ENCODE data around the gene ENTPD1.
"Not testable (repeated sequence)": the region's sequence is repeated elsewhere in the genome, so short reads cannot be mapped to it uniquely, and the experiment has no call there.

ENTPD1 gene

GRCh38 chr10:95796504-95796903 lies 40.5 kb downstream of the ENTPD1 start:
- DNase-seq, result no peak

GRCh38 chr10:95798096-95798855 lies 42.3 kb downstream of the ENTPD1 start:
- DNase-seq, result no peak

DNA sequence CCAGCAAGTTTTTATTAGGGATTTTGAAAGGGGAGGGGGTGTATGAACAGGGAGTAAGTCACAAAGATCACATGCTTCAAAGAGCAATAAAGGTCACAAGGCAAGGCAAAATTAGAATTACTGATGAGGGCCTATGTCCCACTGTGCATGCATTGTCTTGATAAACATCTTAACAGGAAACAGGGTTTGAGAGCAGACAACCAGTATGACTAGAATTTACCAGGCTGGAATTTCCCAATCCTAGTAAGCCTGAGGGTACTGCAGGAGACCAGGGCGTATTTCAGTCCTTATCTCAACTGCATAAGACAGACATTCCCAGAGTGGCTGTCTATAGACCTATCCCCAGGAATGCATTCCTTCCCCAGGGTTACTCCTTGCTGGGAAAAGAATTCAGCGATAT lies 44.3 kb downstream of the ENTPD1 start:
- not testable (repeated sequence) for DNase-seq

- DNase-seq, result not testable (repeated sequence)
Measured at GRCh38 chr10:95806687-95807380, 50.9 kb downstream of the ENTPD1 start.

- not testable (repeated sequence) for DNase-seq
Measured at GRCh38 chr10:95808705-95809308, 52.8 kb downstream of the ENTPD1 start.

GRCh38 chr10:95809370-95810197 lies 53.6 kb downstream of the ENTPD1 start:
- no peak for DNase-seq

DNA sequence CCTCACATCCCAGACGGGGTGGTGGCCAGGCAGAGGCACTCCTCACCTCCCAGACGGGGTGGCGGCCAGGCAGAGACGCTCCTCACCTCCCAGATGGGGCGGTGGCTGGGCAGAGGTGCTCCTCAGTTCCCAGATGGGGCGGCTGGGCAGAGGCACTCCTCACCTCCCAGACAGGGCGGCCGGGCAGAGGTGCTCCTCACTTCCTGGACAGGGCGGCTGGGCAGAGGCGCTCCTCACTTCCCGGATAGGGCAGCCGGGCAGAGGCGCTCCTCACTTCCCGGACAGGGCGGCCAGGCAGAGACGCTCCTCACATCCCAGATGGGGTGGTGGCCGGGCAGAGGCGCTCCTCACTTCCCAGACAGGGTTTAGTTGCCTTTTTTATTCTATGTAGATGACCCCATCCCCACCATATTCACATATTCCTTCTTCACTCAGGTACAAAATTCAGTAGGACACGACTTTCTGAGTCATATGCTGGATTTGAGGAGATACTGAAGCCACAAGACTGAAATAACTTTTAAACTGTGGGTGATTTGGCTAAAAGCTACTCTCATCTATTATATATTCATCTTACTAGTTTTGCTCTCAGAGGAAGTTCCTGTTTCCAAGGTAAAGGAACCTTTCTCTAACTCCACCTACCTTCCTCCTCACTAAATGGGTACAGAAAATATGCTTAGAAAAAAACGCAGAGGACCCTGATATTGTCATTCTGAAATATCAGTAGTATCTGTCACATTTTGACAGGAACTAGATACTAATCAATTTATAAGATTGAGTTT lies 54.4 kb downstream of the ENTPD1 start:
- no peak for DNase-seq

DNA sequence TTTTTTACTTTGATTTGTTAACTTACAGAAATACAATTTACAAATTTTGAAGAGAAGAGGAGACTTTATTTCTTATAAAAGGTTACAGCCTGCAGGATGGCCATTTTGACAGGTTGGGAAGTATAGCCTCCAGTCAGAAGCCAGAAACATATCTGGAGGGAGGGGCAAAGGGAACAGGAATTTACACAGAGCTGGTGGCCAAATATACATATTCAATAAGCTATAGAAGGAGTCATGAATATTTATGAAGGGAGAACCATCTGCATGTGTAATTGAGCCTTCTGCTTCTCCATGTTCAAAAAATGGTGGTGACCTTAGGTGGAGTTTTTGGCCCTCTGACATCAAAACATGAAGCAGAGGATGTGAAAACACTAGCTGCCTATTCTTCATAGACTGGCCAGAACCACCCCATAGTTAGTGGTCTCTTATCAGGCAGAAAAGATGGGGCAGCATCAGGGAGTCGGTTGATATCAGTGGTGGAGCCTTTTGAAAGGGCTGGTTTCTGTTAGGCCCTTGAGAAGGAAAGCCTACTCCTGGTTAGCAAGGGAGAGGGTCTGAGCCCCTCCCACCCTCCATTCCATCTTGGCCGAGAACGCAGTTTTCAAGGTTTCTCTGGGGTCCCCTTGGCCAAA lies 57.2 kb downstream of the ENTPD1 start:
- DNase-seq, result no peak

DNA sequence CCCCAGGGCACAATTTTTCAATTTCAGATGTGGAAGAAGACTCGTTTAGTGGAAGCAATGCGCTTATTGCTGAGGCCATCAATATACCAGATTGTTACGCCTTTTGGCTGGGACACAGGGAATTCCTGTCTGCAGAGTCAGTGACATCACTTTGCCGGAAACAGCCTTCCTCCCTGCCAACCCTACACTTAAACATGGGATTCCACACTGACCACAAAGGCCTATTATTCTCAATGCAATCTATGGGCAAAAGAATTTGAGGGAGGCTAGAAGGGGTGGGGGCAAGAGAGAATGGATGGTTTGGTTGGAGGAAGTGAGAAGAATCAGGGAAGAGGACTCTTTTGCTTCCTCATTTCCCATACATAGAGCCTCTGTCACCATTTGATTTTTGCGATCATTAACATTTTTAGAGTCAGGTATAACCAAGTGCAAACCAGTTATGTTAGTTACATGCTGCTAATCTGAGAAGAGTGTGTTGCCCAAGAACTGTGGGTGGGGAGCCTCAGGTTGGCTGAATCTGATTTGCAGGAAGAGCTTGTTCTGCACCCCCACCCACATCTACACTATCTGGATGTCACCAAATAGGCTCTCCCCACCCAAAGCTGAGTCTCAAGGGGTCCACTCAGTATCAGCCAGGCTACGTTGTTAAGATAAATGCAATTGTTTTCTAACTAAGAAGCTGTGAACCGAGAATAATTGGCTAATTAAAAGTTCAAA lies 58.2 kb downstream of the ENTPD1 start:
- DNase-seq, result peak in 2 of 14 donors; percentile 9

DNA sequence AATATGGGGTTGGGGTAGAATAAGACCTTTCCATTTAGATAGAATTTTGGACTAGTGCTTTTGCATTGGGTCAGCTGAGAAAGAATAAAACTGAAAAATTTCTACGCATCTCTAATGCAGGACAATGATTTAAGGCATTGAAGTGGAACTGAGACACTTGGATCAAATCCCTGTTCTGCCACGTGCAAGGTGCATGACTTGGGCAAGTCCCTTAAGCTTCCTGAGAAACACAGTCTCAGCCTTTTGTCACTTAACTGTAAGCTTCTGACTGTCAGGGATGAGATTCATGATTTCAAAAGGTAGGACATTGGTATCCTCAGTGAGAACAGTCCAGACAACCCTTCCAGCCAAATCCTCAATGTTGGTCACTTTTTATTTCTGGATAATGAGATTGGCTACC lies 59.2 kb downstream of the ENTPD1 start:
- no peak for DNase-seq

- DNase-seq, result no peak
Measured at GRCh38 chr10:95815701-95816240, 59.8 kb downstream of the ENTPD1 start.

DNA sequence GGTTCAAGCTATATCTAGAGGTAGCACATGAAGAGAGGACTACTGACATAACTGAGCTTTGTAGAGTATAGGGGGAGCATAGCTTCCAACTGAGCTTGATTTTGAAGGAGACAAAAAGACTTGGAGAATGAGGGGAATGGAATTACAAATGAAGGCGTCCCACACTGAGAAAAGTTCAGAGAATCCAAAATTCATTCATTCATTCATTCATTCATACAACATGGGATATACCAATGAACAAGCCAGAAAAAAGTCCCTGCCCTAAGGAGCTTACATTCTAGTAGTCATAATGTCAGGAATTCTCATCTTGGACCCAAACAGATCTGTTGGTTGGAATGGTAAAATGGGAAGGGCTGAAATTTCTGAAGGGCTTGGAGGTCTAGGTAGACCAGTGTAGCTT lies 62.0 kb downstream of the ENTPD1 start:
- DNase-seq, result no peak

- DNase-seq, result no peak
Measured at GRCh38 chr10:95818668-95819067, 62.7 kb downstream of the ENTPD1 start.

DNA sequence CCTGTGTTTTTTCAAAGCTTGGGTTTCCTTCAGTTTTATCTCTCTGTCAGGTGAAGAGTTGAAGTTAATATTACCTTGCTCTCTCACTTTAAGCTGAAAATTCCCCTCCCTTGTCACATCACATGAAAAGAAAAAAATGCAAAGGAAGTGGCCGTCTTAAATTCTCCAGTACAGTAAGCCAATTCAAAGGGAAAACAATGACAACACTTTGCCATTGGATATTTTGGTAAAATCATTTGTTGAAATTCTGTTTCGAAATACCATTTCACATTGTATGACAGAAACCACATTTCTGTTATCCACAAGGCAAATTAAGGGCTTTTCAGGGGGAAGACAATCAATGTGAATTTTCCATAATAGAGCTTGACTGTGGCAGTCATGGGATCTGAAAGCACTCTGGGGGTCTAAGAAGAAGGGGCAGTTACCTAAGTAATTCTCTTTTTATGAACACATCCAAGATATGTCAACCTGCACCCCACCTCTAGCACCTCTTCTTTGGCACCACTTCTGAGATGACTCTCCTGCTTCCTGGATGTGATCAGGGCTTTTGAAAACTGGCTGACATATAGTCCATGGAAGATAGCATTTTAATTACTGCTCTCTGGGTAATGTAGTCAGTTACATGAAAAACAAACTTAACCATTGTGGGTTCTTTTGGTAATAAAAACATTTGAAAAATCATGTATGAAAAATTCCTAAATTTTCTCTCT lies 63.8 kb downstream of the ENTPD1 start:
- no peak for DNase-seq

GRCh38 chr10:95820363-95820762 lies 64.4 kb downstream of the ENTPD1 start:
- no peak for DNase-seq

DNA sequence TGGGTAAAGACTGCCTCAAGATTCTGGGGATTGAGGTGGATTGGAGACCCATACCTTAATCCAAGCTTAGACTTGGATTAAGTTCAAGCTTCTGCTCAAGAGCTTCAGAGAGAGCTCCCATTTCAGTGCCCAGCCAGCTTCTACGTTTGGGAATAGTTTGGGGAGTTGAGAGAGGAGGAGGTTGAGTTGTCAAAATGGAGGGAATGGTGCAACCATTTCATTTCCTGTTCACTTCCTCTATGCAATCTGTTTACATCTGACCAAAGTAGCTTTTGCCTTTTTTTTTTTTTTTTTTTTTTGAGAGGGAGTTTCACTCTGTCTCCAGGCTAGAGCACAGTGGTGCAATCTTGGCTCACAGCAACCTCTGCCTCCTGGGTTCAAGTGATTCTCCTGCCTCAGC lies 65.8 kb downstream of the ENTPD1 start:
- no peak for DNase-seq

DNA sequence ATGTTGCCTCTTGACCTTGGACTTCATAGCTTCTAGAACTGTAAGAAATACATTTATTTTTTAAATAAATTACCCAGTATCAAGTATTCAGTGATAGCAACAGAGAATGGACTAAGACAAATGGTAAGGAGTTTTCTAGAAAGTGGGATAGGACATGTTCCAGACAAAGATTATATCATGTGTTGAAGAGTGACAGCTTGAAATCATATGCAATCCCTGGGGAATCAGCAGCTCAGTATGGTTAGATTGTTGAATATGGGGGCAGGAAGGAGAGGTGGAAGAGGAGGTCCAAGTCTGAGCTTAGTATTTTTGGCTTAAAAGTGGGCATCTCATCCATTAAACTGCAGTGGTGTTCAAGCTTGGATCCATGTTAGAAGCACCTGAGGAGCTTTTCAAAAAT lies 74.1 kb downstream of the ENTPD1 start:
- no peak for DNase-seq

- DNase-seq, result no peak
Measured at GRCh38 chr10:95831076-95831475, 75.1 kb downstream of the ENTPD1 start.

- no peak for DNase-seq
Measured at GRCh38 chr10:95831515-95831914, 75.6 kb downstream of the ENTPD1 start.

All from C1 segment of cervical spinal cord (tissue), 14 donors.